ENCODE measurements around the gene BCR. TPM values are rescaled to one million over a fixed set of nuclear protein-coding genes. Genes with fewer than 3 reads are reported as not detected.

Gene BCR
- total and polyA plus RNA-seq, 2 of the 13 experiments (the other 11 are each of a cell fraction or from before 2014, with no cell fraction given), result 19.9 to 33.6 TPM

- no peak for TF ChIP-seq GFI1 (CRISPR knock-in tag; IDR thresholded peaks at IDR 0.05; ENCODE audit: borderline replicate concordance)
- peak; percentile 93 for TF ChIP-seq FOXA3 (CRISPR knock-in tag; IDR thresholded peaks at IDR 0.05)
- TF ChIP-seq ZNF576 (CRISPR knock-in tag; IDR thresholded peaks at IDR 0.05), result no peak
- no peak for TF ChIP-seq ZNF850 (CRISPR knock-in tag; conservative IDR thresholded peaks at IDR 0.05)
- peak; percentile 56 for TF ChIP-seq RARA (CRISPR knock-in tag; IDR thresholded peaks at IDR 0.05)
- TF ChIP-seq POLR2A (IDR thresholded peaks at IDR 0.05; ENCODE audit: insufficient read depth in 1 of 2, low read depth in 2 of 2, low read length in 2 of 2), result no peak
- peak; percentile 89 for TF ChIP-seq SAP130 (CRISPR knock-in tag; IDR thresholded peaks at IDR 0.05; ENCODE audit: low read depth)
- TF ChIP-seq ZSCAN12 (CRISPR knock-in tag; IDR thresholded peaks at IDR 0.05), result no peak
- TF ChIP-seq ELK4 (CRISPR knock-in tag; IDR thresholded peaks at IDR 0.05; ENCODE audit: borderline replicate concordance), result no peak
- TF ChIP-seq ZNF280D (CRISPR knock-in tag; IDR thresholded peaks at IDR 0.05), result no peak
- TF ChIP-seq ZNF562 (CRISPR knock-in tag; IDR thresholded peaks at IDR 0.05; ENCODE audit: borderline replicate concordance), result no peak
- TF ChIP-seq DMAP1 (CRISPR knock-in tag; IDR thresholded peaks at IDR 0.05), result no peak
- TF ChIP-seq ZNF773 (CRISPR knock-in tag; IDR thresholded peaks at IDR 0.05; ENCODE audit: borderline replicate concordance), result no peak
- no peak for TF ChIP-seq DRAP1 (CRISPR knock-in tag; IDR thresholded peaks at IDR 0.05)
- no peak for TF ChIP-seq ZNF382 (CRISPR knock-in tag; IDR thresholded peaks at IDR 0.05; ENCODE audit: borderline replicate concordance)
- TF ChIP-seq TFDP1 (CRISPR knock-in tag; IDR thresholded peaks at IDR 0.05; ENCODE audit: borderline replicate concordance), result no peak
- TF ChIP-seq TARDBP (CRISPR knock-in tag; IDR thresholded peaks at IDR 0.05), result no peak
- TF ChIP-seq NFE2L2 (IDR thresholded peaks at IDR 0.05; ENCODE audit: low read length), result no peak
- TF ChIP-seq ZNF142 (CRISPR knock-in tag; IDR thresholded peaks at IDR 0.05), result no peak
- no peak for TF ChIP-seq ZNF274 (CRISPR knock-in tag; IDR thresholded peaks at IDR 0.05)
- TF ChIP-seq ZNF550 (CRISPR knock-in tag; IDR thresholded peaks at IDR 0.05; ENCODE audit: borderline replicate concordance), result no peak
Observed at GRCh38 chr22:23218867-23219251, 38.5 kb downstream of the BCR start (continued).
